ENCODE results near the gene GPR55. TPM values are rescaled to one million over a fixed set of nuclear protein-coding genes. Genes with fewer than 3 reads are reported as not detected.
A peak's percentile ranks its signal among the peaks of the same experiment; 100 is the strongest.

Gene GPR55
- polyA plus RNA-seq, 1 donor: 0.63 TPM

DNA sequence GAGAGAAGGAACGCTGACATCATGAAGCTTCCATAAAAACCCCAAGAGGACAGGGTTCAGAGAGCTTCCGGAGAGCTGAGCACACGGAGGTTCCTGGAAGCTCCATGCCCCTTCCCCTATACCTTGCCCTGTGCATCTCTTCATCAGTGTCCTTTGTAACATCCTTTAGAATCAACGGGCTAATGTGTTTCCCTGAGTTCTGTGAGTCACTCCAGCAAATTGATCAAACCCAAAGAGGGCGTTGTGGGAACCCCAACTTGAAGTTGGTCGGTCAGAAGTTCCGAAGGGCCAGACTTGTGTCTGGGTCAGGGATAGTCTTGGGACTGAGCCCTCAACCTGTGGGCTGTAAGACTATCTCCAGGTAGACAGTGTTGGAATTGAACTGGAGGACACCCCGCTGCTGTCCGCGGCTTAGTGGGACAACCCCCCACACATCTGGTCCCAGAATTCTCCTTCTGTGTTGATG lies 25.9 kb upstream of the GPR55 start:
- Histone ChIP-seq H3K4me1 (ENCODE audit: control insufficient read depth, insufficient read depth, low read length) (peaks cover 2% of the 10 kb centered on the region), H3K27ac (ENCODE audit: low read length) (no peak overlapping the region), H3K36me3 (ENCODE audit: control insufficient read depth, insufficient read depth, low read length) (no peaks in the 10 kb centered on the region), H3K9me3 (ENCODE audit: control insufficient read depth, low read depth, low read length) (no peaks in the 10 kb centered on the region), H3K27me3 (ENCODE audit: control insufficient read depth, insufficient read depth, low read length) (peaks cover 8% of the 10 kb centered on the region), H3K4me3 (ENCODE audit: low read length) (no peak overlapping the region)
- WGBS (ENCODE audit: insufficient coverage, low lambda C conversion rate): no CpG with 5 or more reads among the region's 10 CpGs
- peak in 1 of 2 donors; percentile 48 for DNase-seq

DNA sequence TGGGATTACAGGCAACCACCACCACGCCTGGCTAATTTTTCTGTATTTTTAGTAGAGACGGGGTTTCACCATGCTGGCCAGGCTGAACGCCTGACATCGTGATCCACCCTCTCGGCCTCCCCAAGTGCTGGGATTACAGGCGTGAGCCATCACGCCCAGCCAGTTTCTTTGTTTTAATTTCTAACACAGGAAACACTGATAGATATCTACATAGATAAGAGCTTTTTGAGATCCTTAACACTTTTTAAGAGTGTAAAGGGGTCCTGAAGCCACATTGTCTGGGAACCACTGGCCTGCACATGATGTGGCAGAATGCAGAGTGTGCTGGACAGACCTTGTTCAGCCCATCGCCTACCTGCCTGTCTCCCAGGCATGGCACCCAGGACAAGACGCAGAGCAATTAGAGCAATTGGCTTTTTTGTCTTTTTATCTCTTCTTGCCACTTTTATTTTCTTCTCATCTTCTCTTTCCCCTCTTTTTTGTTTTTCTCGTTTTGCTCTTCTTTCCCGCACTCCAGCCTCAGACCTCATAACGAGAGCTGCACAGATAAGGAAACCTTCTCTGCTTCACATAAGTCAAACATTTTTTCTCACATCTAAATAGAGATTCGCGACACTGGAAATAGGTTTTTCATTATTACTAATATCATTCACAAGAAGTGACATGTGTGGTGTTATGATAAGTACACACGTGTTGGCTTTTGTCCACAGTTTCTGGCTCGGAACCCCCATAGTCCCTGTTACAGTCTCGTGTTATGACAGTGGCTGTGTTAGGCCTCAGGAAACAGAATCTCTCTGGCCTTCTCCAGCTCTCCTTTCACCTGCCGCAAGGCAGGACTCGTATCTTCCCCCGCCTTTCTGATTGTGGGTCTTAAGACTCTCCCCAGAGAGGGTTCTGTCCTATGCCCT lies 25.2 kb upstream of the GPR55 start:
- 93% methylated on average over 7 of the region's 20 CpGs for WGBS (ENCODE audit: insufficient coverage, low lambda C conversion rate)
- H3K4me1 ChIP-seq (ENCODE audit: control insufficient read depth, insufficient read depth, low read length): peaks cover 2% of the 10 kb centered on the region
- H3K27me3 ChIP-seq (ENCODE audit: control insufficient read depth, insufficient read depth, low read length): peaks cover 5% of the 10 kb centered on the region
- no peaks in the 10 kb centered on the region for H3K9me3 ChIP-seq (ENCODE audit: control insufficient read depth, low read depth, low read length)
- peak in 1 of 2 donors; percentile 82 for DNase-seq
- no peak overlapping the region for H3K27ac ChIP-seq (ENCODE audit: low read length)
- H3K4me3 ChIP-seq (ENCODE audit: low read length): no peak overlapping the region
- H3K36me3 ChIP-seq (ENCODE audit: control insufficient read depth, insufficient read depth, low read length): no peaks in the 10 kb centered on the region

DNA sequence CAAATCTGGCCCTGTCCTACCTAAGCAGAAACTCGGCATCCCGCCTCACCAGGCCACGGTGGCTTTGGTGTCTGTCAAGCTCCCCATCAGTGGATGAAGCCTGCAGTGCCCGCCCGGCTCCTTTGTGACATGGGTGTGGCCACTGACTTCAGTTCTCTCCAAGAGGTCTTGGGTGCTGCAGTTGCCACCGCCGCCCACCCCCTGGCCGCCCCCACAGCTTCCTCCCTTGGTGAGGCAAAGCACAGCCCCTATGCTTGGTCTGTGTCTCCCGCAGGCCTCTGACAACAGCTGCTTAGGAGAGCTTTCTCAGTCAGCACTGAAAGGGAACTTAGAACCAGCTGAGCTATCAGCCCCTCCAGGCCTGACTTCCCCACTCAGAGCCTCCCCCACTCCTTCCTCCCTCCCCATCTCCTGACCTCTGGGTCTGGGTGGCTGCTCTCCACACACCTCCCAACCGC lies 22.9 kb upstream of the GPR55 start:
- no peak for DNase-seq
- no CpG with 5 or more reads among the region's 10 CpGs for WGBS (ENCODE audit: insufficient coverage, low lambda C conversion rate)
- H3K9me3 ChIP-seq (ENCODE audit: control insufficient read depth, low read depth, low read length): no peaks in the 10 kb centered on the region
- no peaks in the 10 kb centered on the region for H3K36me3 ChIP-seq (ENCODE audit: control insufficient read depth, insufficient read depth, low read length)
- peaks cover 2% of the 10 kb centered on the region for H3K4me1 ChIP-seq (ENCODE audit: control insufficient read depth, insufficient read depth, low read length)
- no peak overlapping the region for H3K27ac ChIP-seq (ENCODE audit: low read length)
- no peak overlapping the region for H3K4me3 ChIP-seq (ENCODE audit: low read length)
- no peaks in the 10 kb centered on the region for H3K27me3 ChIP-seq (ENCODE audit: control insufficient read depth, insufficient read depth, low read length)

DNA sequence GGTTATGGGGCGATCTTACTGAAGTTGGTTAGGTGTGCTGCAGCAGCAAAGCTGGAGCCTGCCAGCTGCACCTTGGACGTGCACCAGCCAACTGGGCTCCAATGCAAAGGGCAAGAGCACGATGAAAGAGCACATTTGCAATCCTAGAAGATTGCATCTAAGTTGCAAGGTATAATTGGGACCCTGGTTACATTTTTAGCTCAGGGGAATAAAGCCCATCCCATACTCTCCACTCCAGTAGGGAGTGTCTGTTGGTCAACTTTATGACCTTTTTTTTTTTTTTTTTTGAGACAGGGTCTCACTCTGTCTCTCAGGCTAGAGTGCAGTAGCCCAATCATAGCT lies 22.2 kb upstream of the GPR55 start:
- no CpG with 5 or more reads among the region's 3 CpGs for WGBS (ENCODE audit: insufficient coverage, low lambda C conversion rate)

DNA sequence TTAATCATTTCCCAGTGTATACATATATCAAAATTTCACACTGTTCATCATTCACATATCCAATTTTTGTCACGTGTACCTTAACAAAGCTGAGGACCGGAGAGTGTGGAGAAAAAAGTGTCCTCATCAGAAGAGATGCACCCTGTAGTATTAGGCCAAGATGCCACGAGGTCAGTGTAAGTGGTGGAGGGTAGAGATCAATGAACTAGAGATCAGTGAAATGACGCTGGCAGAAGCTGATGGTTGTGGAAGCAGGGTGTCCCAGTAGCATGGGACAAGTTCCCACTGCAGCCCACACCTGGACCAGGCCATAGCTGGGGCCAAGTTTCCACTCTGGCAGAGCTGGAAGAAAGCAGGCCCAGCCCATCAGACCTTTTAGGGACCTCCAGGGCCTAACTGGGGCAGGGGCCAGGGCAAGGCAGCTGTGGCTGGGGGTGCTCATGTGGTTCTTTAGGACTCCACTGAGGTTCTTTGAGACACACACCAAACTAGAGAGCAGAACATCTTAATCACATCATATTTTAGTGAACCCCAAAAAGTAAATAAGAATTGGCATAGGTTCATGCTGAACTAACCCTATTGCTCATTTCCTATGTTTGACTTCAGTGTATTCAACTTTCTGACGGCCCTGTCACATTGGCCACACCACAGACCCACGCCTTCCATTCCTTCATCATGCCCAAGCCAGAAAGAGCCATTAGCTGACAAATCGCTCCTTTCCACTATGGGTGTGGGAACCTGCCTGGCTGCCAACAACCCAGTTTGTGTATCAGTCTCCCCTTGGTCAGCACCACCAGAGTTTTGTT lies 21.6 kb upstream of the GPR55 start:
- Histone ChIP-seq H3K4me3 (ENCODE audit: low read length) (no peak overlapping the region), H3K9me3 (ENCODE audit: control insufficient read depth, low read depth, low read length) (no peaks in the 10 kb centered on the region), H3K4me1 (ENCODE audit: control insufficient read depth, insufficient read depth, low read length) (peaks cover 2% of the 10 kb centered on the region), H3K36me3 (ENCODE audit: control insufficient read depth, insufficient read depth, low read length) (no peaks in the 10 kb centered on the region), H3K27ac (ENCODE audit: low read length) (no peak overlapping the region), H3K27me3 (ENCODE audit: control insufficient read depth, insufficient read depth, low read length) (no peaks in the 10 kb centered on the region)
- DNase-seq: no peak
- 83% methylated on average over 1 of the region's 7 CpGs for WGBS (ENCODE audit: insufficient coverage, low lambda C conversion rate)

More for the DNA sequence above, 22.2 kb upstream of the GPR55 start:
- H3K27ac ChIP-seq (ENCODE audit: low read length): no peak overlapping the region
- no peaks in the 10 kb centered on the region for H3K9me3 ChIP-seq (ENCODE audit: control insufficient read depth, low read depth, low read length)
- no peaks in the 10 kb centered on the region for H3K36me3 ChIP-seq (ENCODE audit: control insufficient read depth, insufficient read depth, low read length)
- no peak overlapping the region for H3K4me3 ChIP-seq (ENCODE audit: low read length)
- no peaks in the 10 kb centered on the region for H3K27me3 ChIP-seq (ENCODE audit: control insufficient read depth, insufficient read depth, low read length)
- H3K4me1 ChIP-seq (ENCODE audit: control insufficient read depth, insufficient read depth, low read length): peaks cover 2% of the 10 kb centered on the region
- no peak for DNase-seq

DNA sequence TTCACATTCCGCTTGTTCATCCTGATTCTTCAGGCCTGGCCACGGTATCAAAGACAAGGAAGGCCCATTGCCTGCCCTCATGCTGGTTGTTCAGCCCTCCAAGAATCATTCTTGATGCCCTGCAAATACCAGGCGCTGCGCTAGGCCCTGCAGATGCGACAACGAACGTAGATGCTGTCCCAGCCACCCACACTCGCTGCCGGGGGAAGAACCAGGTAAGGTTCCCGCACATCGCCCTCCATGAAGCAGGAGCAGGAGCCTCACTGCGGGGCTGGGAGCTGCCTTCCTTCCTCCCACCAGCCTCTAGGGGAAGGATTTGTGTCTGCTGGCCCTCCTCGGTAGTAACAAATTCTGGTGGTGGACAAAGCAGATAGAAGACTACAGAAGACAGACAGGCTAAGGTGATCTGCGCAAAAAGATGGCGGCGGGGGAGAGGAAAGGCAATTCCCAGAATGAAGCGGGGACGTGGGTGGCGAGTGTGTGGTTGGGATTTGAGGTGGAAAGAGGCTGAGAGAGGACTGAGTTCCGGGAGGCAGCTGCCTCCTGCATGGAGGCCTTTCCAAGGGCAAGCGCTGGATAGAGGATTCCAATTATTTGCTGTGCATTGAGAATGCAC lies 19.8 kb upstream of the GPR55 start:
- no peaks in the 10 kb centered on the region for H3K27me3 ChIP-seq (ENCODE audit: control insufficient read depth, insufficient read depth, low read length)
- no peak overlapping the region for H3K27ac ChIP-seq (ENCODE audit: low read length)
- WGBS (ENCODE audit: insufficient coverage, low lambda C conversion rate): 100% methylated on average over 1 of the region's 21 CpGs
- no peaks in the 10 kb centered on the region for H3K9me3 ChIP-seq (ENCODE audit: control insufficient read depth, low read depth, low read length)
- H3K4me1 ChIP-seq (ENCODE audit: control insufficient read depth, insufficient read depth, low read length): no peaks in the 10 kb centered on the region
- H3K36me3 ChIP-seq (ENCODE audit: control insufficient read depth, insufficient read depth, low read length): no peaks in the 10 kb centered on the region
- H3K4me3 ChIP-seq (ENCODE audit: low read length): no peak overlapping the region
- DNase-seq: no peak

DNA sequence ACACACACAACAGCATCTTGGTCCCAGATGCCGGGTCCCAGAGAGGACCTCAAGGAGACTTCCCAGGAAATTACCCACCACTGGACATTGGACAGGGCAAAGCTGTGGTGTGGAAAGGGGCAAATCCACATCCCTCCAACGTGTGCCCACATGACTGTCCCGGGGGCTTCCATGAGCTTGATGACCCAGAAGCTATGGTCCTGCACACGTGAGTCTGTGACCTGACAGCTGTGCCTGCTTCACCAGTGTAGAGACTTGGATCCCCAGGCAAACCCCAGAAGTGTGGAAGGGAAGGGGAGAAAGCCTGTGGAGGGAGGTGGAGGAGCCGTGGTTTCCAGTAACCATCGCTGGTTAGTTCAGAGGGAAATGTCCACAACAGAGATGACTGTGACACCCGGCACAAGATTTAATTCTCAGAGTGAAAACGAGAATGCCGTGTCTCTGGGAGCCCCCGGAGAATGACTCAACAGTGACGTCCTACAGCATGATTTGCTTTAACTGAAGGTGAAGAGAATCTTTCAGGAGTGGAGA lies 19.1 kb upstream of the GPR55 start:
- H3K36me3 ChIP-seq (ENCODE audit: control insufficient read depth, insufficient read depth, low read length): no peaks in the 10 kb centered on the region
- H3K4me3 ChIP-seq (ENCODE audit: low read length): no peak overlapping the region
- WGBS (ENCODE audit: insufficient coverage, low lambda C conversion rate): no CpG with 5 or more reads among the region's 11 CpGs
- no peak overlapping the region for H3K27ac ChIP-seq (ENCODE audit: low read length)
- no peaks in the 10 kb centered on the region for H3K9me3 ChIP-seq (ENCODE audit: control insufficient read depth, low read depth, low read length)
- no peaks in the 10 kb centered on the region for H3K4me1 ChIP-seq (ENCODE audit: control insufficient read depth, insufficient read depth, low read length)
- no peaks in the 10 kb centered on the region for H3K27me3 ChIP-seq (ENCODE audit: control insufficient read depth, insufficient read depth, low read length)
- no peak for DNase-seq

DNA sequence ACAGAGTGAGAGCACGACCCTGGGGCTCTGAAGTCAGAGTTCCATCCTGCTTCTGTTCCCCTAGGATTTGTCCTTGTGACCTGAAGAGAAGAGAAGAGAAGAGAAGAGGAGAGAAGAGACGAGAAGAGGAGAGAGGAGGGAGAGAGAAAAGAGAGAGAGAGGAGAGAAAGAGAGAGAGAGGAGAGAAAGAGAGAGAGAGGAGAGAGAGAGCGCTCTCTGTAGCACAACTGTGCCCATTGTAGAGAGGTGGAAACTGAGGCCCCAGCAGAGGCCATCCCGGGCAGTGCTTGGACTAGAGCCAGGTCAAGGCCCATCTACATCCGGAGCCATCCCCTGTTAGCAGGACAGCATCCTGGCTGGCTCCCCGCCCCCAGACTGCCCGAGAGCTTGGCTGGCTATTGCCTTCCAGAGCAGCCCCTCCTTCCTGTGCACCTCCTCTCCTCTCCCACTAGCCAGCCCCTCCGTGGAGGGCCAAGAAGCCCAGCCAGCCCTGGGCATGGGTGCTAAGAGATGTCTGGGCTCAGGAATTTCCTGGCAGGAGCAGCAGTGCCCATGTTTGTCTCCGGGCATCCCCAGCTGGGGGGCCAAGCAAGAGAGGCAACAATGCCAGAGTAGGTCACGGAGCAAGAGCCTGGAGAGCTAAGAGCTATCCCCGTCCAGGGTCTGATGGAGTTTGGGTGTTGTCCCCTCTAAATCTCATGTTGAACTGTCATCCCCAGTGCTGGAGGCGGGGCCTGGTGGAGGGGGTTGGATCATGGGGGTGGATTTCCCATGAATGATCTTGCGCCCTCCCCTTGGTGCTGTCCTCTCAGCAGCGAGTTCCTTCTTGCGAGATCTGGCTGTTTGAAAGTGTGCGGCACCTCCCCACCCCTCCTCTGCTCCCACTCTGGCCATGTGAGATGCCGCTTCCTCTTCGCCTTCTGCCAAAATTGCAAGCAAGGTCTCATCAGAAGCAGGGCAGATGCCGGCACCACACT lies 18.2 kb upstream of the GPR55 start:
- Histone ChIP-seq H3K4me3 (ENCODE audit: low read length) (no peak overlapping the region), H3K4me1 (ENCODE audit: control insufficient read depth, insufficient read depth, low read length) (no peaks in the 10 kb centered on the region), H3K9me3 (ENCODE audit: control insufficient read depth, low read depth, low read length) (no peaks in the 10 kb centered on the region), H3K27me3 (ENCODE audit: control insufficient read depth, insufficient read depth, low read length) (no peaks in the 10 kb centered on the region), H3K27ac (ENCODE audit: low read length) (no peak overlapping the region), H3K36me3 (ENCODE audit: control insufficient read depth, insufficient read depth, low read length) (no peaks in the 10 kb centered on the region)
- 77% methylated on average over 1 of the region's 19 CpGs for WGBS (ENCODE audit: insufficient coverage, low lambda C conversion rate)
- DNase-seq: no peak

DNA sequence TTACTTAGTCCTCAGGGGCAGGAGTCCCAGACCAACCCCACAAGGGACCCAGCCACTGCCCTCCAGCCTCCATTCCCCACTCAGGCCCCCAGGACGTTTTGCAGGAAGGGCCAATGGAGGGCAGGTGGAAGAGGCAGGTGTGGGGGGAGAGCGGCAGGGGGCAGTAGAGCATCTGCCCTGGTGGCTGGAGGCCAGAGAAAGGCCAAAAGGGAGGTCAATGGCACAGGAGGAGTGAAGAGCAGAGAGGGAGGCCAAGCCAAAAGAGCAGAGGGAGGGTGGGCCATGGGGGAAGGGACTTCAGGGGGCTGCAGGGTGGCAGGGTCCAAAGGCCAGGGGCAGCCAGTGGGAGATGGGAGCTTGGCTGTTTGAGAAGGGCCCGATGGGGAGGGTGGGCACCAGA lies 17.3 kb upstream of the GPR55 start:
- WGBS (ENCODE audit: insufficient coverage, low lambda C conversion rate): no CpG with 5 or more reads among the region's 3 CpGs
- no peak for DNase-seq
- H3K27me3 ChIP-seq (ENCODE audit: control insufficient read depth, insufficient read depth, low read length): no peaks in the 10 kb centered on the region

More for the DNA sequence above, 17.3 kb upstream of the GPR55 start:
- H3K4me1 ChIP-seq (ENCODE audit: control insufficient read depth, insufficient read depth, low read length): no peaks in the 10 kb centered on the region
- no peak overlapping the region for H3K27ac ChIP-seq (ENCODE audit: low read length)
- no peaks in the 10 kb centered on the region for H3K36me3 ChIP-seq (ENCODE audit: control insufficient read depth, insufficient read depth, low read length)
- no peak overlapping the region for H3K4me3 ChIP-seq (ENCODE audit: low read length)
- no peaks in the 10 kb centered on the region for H3K9me3 ChIP-seq (ENCODE audit: control insufficient read depth, low read depth, low read length)
